GM23338 (cell line): ENCODE measurements around the gene TMUB2. TPM values are rescaled to one million over a fixed set of nuclear protein-coding genes. Genes with fewer than 3 reads are reported as not detected.

ENCODE experiments used
- ATAC-seq: fragments of 200-7000 bp; cut with Tn5 transposase; 3 replicates; pipeline ENCODE4 v1.9.1; 2020
- DNase-seq: peaks from one replicate; pipeline ENCODE4 v3.0.0-alpha.2; 2015; ENCODE audit warnings: low spot score
- H2AFZ ChIP-seq: fragments of 200-600 bp; sonication (generic); 2 replicates; pipeline ENCODE4 v1.8.0; 2016; ENCODE audit warnings: antibody characterized with exemption, mild to moderate bottlenecking, moderate library complexity
- H3F3A ChIP-seq: fragments of 200-600 bp; sonication (generic); replicated peaks from 2 replicates; pipeline ENCODE4 v1.8.0; 2017; ENCODE audit warnings: antibody characterized with exemption, mixed run types, low read depth
- H3K27ac ChIP-seq: fragments of 200-600 bp; sonication (generic); 2 replicates; pipeline ENCODE4 v1.6.1; 2016; ENCODE audit warnings: low read depth
- H3K27me3 ChIP-seq: fragments of 200-600 bp; sonication (generic); 2 replicates; pipeline ENCODE4 v1.8.0; 2016; ENCODE audit warnings: mild to moderate bottlenecking, mixed run types, moderate library complexity; ENCODE audit not compliant: insufficient read depth
- H3K36me3 ChIP-seq: fragments of 200-600 bp; sonication (generic); 2 replicates; pipeline ENCODE4 v1.8.0; 2016; ENCODE audit warnings: mild to moderate bottlenecking; ENCODE audit not compliant: insufficient read depth
- H3K4me1 ChIP-seq: fragments of 200-600 bp; sonication (generic); 2 replicates; pipeline ENCODE4 v1.8.0; 2016; ENCODE audit warnings: mild to moderate bottlenecking, moderate library complexity; ENCODE audit not compliant: insufficient read depth
- H3K4me2 ChIP-seq: fragments of 200-600 bp; sonication (generic); 2 replicates; pipeline ENCODE4 v1.7.1; 2017; ENCODE audit warnings: mixed run types
- H3K4me3 ChIP-seq: fragments of 200-600 bp; sonication (generic); 2 replicates; pipeline ENCODE4 v1.6.1; 2016; ENCODE audit warnings: mixed run types
- H3K79me2 ChIP-seq: fragments of 200-600 bp; sonication (generic); replicated peaks from 2 replicates; pipeline ENCODE4 v1.8.0; 2017; ENCODE audit warnings: mild to moderate bottlenecking; ENCODE audit not compliant: insufficient read depth
- H3K9me2 ChIP-seq: fragments of 200-600 bp; sonication (generic); 2 replicates; pipeline ENCODE4 v1.8.0; 2017; ENCODE audit not compliant: insufficient read depth
- H4K20me1 ChIP-seq: fragments of 200-600 bp; sonication (generic); replicated peaks from 2 replicates; pipeline ENCODE4 v1.8.0; 2017; ENCODE audit warnings: mild to moderate bottlenecking; ENCODE audit not compliant: insufficient read depth
- H3K27ac Mint-ChIP-seq: 2 replicates; pipeline ENCODE4 v1.8.0; 2020; ENCODE audit warnings: inconsistent platforms, mild to moderate bottlenecking, moderate library complexity, mixed read lengths
- H3K27me3 Mint-ChIP-seq: 3 replicates; pipeline ENCODE4 v1.8.0; 2022; ENCODE audit warnings: low read depth, mild to moderate bottlenecking, moderate library complexity, mixed read lengths, inconsistent platforms; ENCODE audit not compliant: insufficient read depth, poor library complexity
- H3K36me3 Mint-ChIP-seq: 3 replicates; pipeline ENCODE4 v1.8.0; 2021; ENCODE audit warnings: low read depth, mild to moderate bottlenecking, inconsistent platforms, moderate library complexity, mixed read lengths
- H3K4me1 Mint-ChIP-seq: 3 replicates; pipeline ENCODE4 v1.8.0; 2020; ENCODE audit warnings: mild to moderate bottlenecking, inconsistent platforms, mixed read lengths
- H3K4me3 Mint-ChIP-seq: 3 replicates; pipeline ENCODE4 v1.8.0; 2021; ENCODE audit warnings: moderate library complexity, mild to moderate bottlenecking, inconsistent platforms, mixed read lengths
- H3K9me3 Mint-ChIP-seq: 3 replicates; pipeline ENCODE4 v1.8.0; 2020; ENCODE audit warnings: moderate library complexity, mild to moderate bottlenecking, inconsistent platforms, mixed read lengths
- CREB1 ChIP-seq: fragments of 250-450 bp; sonication (Bioruptor Pico); IDR thresholded peaks from 2 replicates; pipeline ENCODE4 v1.5.0; 2020; ENCODE audit warnings: low read depth, mild to moderate bottlenecking, moderate library complexity
- POLR2AphosphoS5 ChIP-seq: IDR thresholded peaks from 2 replicates; pipeline ENCODE4 v1.6.1; 2016; ENCODE audit warnings: antibody characterized with exemption, low read depth
- REST ChIP-seq: IDR thresholded peaks from one replicate; pipeline ENCODE4 v1.6.1; 2018; ENCODE audit warnings: antibody characterized with exemption; ENCODE audit not compliant: unreplicated experiment
- ZNF114 ChIP-seq: fragments of 250-450 bp; sonication (Bioruptor Pico); IDR thresholded peaks from 2 replicates; pipeline ENCODE4 v1.5.0; 2020; ENCODE audit warnings: mild to moderate bottlenecking, moderate library complexity
- ZNF331 ChIP-seq: fragments of 250-450 bp; sonication (Bioruptor Pico); IDR thresholded peaks from 2 replicates; pipeline ENCODE4 v1.5.0; 2020; ENCODE audit warnings: low read depth, mild to moderate bottlenecking, moderate library complexity
- polyA plus RNA-seq: library from polyadenylated mRNA; unstranded; fragments of >200 nt; fragmentation: Nextera tagmentation; extraction: Ambion mirVana; gene quantifications from 2 replicates; pipeline ENCODE4 v1.2.1, GENCODE V29; 2016
- total RNA-seq: library from RNA; depleted of rRNA; stranded (reverse); fragments of >200 nt; shearing (Covaris generic); gene quantifications from 2 replicates; pipeline ENCODE4 v1.2.3, GENCODE V29; 2014
- TF ChIP-seq, protein P1 (sequence below): IDR thresholded peaks from 2 replicates; pipeline ENCODE4 v1.6.1; 2016; ENCODE audit warnings: antibody characterized with exemption

The TMUB2 gene
- total and polyA plus RNA-seq, 2 experiments from 2014 or later: 16.5 to 20.8 TPM

DNA sequence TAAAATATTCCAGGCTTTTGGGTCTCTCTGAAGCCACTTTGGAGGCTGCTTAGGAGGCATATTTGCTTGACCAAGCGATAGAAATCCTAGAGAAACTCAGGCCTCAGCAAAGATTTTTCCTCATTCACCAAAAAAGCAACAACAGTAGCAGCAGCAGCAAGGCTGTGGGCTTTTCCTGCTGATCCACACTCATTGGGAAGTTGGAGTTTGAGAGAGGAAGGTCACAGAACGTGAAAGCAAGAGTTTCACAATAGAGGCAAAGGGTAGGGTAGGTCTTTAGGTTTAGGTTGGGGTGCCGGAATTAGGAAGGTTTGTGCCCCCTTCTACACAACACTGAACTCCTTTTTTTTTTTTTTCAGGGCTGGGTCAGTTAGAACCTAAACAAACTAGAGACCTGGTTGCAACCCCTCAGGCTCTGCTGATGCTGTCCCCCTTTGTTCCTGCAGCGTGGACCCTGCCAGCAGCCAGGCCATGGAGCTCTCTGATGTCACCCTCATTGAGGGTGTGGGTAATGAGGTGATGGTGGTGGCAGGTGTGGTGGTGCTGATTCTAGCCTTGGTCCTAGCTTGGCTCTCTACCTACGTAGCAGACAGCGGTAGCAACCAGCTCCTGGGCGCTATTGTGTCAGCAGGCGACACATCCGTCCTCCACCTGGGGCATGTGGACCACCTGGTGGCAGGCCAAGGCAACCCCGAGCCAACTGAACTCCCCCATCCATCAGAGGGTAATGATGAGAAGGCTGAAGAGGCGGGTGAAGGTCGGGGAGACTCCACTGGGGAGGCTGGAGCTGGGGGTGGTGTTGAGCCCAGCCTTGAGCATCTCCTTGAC, 2.0 kb downstream of the TMUB2 start:
- no peak for TF ChIP-seq POLR2AphosphoS5
- Mint-ChIP-seq H3K9me3 (no peaks in the 10 kb centered on the region), H3K27me3 (peaks cover 11% of the 10 kb centered on the region), H3K4me3 (peak overlapping the region; percentile 98; the same call in 2 of the 3 replicates), H3K36me3 (peaks cover 32% of the 10 kb centered on the region), H3K4me1 (peaks cover 34% of the 10 kb centered on the region), H3K27ac (no peak overlapping the region)
- no peak overlapping the region for H3K27ac ChIP-seq
- no peaks in the 10 kb centered on the region for H3K27me3 ChIP-seq
- H3K4me1 ChIP-seq: peaks cover 36% of the 10 kb centered on the region
- no peak overlapping the region for H3K4me3 ChIP-seq
- H2AFZ ChIP-seq: no peak overlapping the region
- ATAC-seq: no peak
- DNase-seq: no peak
- H3K9me2 ChIP-seq: no peaks in the 10 kb centered on the region
- peaks cover 11% of the 10 kb centered on the region for H4K20me1 ChIP-seq
- peaks cover 38% of the 10 kb centered on the region for H3K79me2 ChIP-seq
- no peaks in the 10 kb centered on the region; the same call in 1 of the 2 replicates for H3K36me3 ChIP-seq
- H3F3A ChIP-seq: peaks cover 30% of the 10 kb centered on the region
- H3K4me2 ChIP-seq: no peak overlapping the region

GRCh38 chr17:44190481-44190880, 3.7 kb downstream of the TMUB2 start:
- Histone ChIP-seq H4K20me1 (peaks cover 4% of the 10 kb centered on the region; the same call in 1 of the 2 replicates), H2AFZ (no peak overlapping the region), H3K36me3 (peaks cover 8% of the 10 kb centered on the region), H3F3A (peaks cover 27% of the 10 kb centered on the region; the same call in 1 of the 2 replicates), H3K27ac (no peak overlapping the region), H3K4me3 (no peak overlapping the region), H3K4me2 (no peak overlapping the region), H3K9me2 (no peaks in the 10 kb centered on the region), H3K79me2 (peaks cover 21% of the 10 kb centered on the region), H3K27me3 (no peaks in the 10 kb centered on the region), H3K4me1 (peaks cover 28% of the 10 kb centered on the region)
- TF ChIP-seq CREB1 (CRISPR knock-in tag) (no peak), REST (no peak), ZNF331 (no peak)
- H3K36me3 Mint-ChIP-seq: peaks cover 49% of the 10 kb centered on the region
- peaks cover 15% of the 10 kb centered on the region for H3K27me3 Mint-ChIP-seq
- H3K9me3 Mint-ChIP-seq: no peaks in the 10 kb centered on the region
- DNase-seq (no peak), ATAC-seq (no peak)
- H3K4me3 Mint-ChIP-seq: no peak overlapping the region; the same call in 2 of the 3 replicates
- H3K27ac Mint-ChIP-seq: peak overlapping the region; percentile 28; the same call in 1 of the 2 replicates
- H3K4me1 Mint-ChIP-seq: peaks cover 34% of the 10 kb centered on the region

DNA sequence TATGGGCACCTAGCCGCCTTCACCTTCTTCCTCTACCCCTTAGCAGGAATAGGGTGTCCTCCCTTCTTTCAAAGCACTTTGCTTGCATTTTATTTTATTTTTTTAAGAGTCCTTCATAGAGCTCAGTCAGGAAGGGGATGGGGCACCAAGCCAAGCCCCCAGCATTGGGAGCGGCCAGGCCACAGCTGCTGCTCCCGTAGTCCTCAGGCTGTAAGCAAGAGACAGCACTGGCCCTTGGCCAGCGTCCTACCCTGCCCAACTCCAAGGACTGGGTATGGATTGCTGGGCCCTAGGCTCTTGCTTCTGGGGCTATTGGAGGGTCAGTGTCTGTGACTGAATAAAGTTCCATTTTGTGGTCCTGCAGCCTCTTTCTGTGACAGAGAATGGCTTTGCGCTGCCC, 4.6 kb downstream of the TMUB2 start:
- Histone ChIP-seq H2AFZ (no peak overlapping the region), H3K4me1 (peaks cover 28% of the 10 kb centered on the region), H3K27me3 (no peaks in the 10 kb centered on the region), H3K27ac (peak overlapping the region; percentile 74), H3K4me2 (peak overlapping the region; percentile 64; the same call in 1 of the 2 replicates), H3F3A (peaks cover 29% of the 10 kb centered on the region; the same call in 1 of the 2 replicates), H3K4me3 (peak overlapping the region; percentile 10; the same call in 1 of the 2 replicates), H3K79me2 (peaks cover 13% of the 10 kb centered on the region), H3K36me3 (peaks cover 12% of the 10 kb centered on the region), H4K20me1 (peaks cover 4% of the 10 kb centered on the region; the same call in 1 of the 2 replicates), H3K9me2 (no peaks in the 10 kb centered on the region)
- H3K27me3 Mint-ChIP-seq: peaks cover 17% of the 10 kb centered on the region
- H3K4me1 Mint-ChIP-seq: peaks cover 32% of the 10 kb centered on the region
- DNase-seq: no peak
- H3K9me3 Mint-ChIP-seq: no peaks in the 10 kb centered on the region
- peak overlapping the region; percentile 89 for H3K27ac Mint-ChIP-seq
- H3K4me3 Mint-ChIP-seq: peak overlapping the region; percentile 43; the same call in 1 of the 3 replicates
- peaks cover 52% of the 10 kb centered on the region for H3K36me3 Mint-ChIP-seq
- no peak; the same call in 2 of the 3 replicates for ATAC-seq
- TF ChIP-seq CREB1 (CRISPR knock-in tag): no peak
- no peak for TF ChIP-seq ZNF114 (CRISPR knock-in tag)
- TF ChIP-seq, protein P1, sequence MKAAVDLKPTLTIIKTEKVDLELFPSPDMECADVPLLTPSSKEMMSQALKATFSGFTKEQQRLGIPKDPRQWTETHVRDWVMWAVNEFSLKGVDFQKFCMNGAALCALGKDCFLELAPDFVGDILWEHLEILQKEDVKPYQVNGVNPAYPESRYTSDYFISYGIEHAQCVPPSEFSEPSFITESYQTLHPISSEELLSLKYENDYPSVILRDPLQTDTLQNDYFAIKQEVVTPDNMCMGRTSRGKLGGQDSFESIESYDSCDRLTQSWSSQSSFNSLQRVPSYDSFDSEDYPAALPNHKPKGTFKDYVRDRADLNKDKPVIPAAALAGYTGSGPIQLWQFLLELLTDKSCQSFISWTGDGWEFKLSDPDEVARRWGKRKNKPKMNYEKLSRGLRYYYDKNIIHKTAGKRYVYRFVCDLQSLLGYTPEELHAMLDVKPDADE: no peak
